HEK293T (cell line): Measurements from ENCODE around the gene BUB1B.

ENCODE experiments used
- BHLHE40 ChIP-seq: fragments of 450-650 bp; IDR thresholded peaks from 2 replicates; pipeline ENCODE4 v1.6.1; 2016; ENCODE audit warnings: mild to moderate bottlenecking, moderate library complexity, borderline replicate concordance
- FOXK2 ChIP-seq: fragments of 450-650 bp; IDR thresholded peaks from 2 replicates; pipeline ENCODE4 v1.6.1; 2016; ENCODE audit warnings: mild to moderate bottlenecking
- FOXM1 ChIP-seq: fragments of 450-650 bp; IDR thresholded peaks from 2 replicates; pipeline ENCODE4 v1.6.1; 2017; ENCODE audit warnings: mild to moderate bottlenecking, borderline replicate concordance
- HDGF ChIP-seq: fragments of 450-650 bp; IDR thresholded peaks from 2 replicates; pipeline ENCODE4 v1.6.1; 2017; ENCODE audit warnings: antibody characterized with exemption, borderline replicate concordance
- SP1 ChIP-seq: fragments of 450-650 bp; IDR thresholded peaks from 2 replicates; pipeline ENCODE4 v1.6.1; 2017

DNA sequence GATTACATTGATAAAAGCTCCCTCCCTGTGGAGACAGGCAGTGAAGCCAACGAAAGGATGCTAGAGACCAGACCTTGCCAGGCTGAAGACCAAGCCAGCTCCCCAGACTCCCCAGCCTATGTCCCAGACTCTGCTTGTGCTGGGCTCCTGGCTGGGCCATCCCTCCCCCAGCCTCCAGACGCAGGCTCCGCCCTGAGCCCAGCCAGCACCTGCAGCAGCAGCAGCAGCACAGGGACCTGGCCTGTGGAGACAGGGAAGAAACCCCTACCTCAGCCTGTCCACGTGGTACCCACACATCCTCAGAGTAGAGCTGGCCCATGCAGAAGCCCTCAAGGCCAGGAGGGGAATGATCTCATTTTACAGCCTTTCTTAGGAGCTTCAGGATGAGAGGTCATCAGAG is 108.7 kb downstream of the BUB1B start:
- TF ChIP-seq FOXK2: no peak
- no peak for TF ChIP-seq BHLHE40
- TF ChIP-seq SP1: no peak
- no peak for TF ChIP-seq FOXM1
- TF ChIP-seq HDGF: no peak
